ENCODE measurements around the gene NDUFV1.
A peak's percentile ranks its signal among the peaks of the same experiment; 100 is the strongest.

The NDUFV1 gene

GRCh38 chr11:67644472-67645418 is 38.0 kb downstream of the NDUFV1 start:
- DNase-seq: no peak
- TF ChIP-seq GATA1 (IDR thresholded peaks at IDR 0.05; ENCODE audit: low read depth, low read length): no peak

- no peak for DNase-seq
- TF ChIP-seq POLR2A (IDR thresholded peaks at IDR 0.05; ENCODE audit: low read length): no peak
- TF ChIP-seq GATA1 (IDR thresholded peaks at IDR 0.05; ENCODE audit: low read depth, low read length): no peak
Observed at GRCh38 chr11:67645521-67646461, 39.1 kb downstream of the NDUFV1 start.

- no peak for DNase-seq
- no peak for TF ChIP-seq GATA1 (IDR thresholded peaks at IDR 0.05; ENCODE audit: low read depth, low read length)
- TF ChIP-seq POLR2A (IDR thresholded peaks at IDR 0.05; ENCODE audit: low read length): no peak
Observed at GRCh38 chr11:67646535-67647336, 40.0 kb downstream of the NDUFV1 start.

GRCh38 chr11:67647471-67647870 is 40.7 kb downstream of the NDUFV1 start:
- no peak for DNase-seq
- no peak for TF ChIP-seq POLR2A (IDR thresholded peaks at IDR 0.05; ENCODE audit: low read length)
- no peak for TF ChIP-seq GATA1 (IDR thresholded peaks at IDR 0.05; ENCODE audit: low read depth, low read length)

GRCh38 chr11:67648140-67648795 is 41.5 kb downstream of the NDUFV1 start:
- peak in 1 of 2 experiments; percentile 21 for DNase-seq
- TF ChIP-seq POLR2A (IDR thresholded peaks at IDR 0.05; ENCODE audit: low read length) (no peak), GATA1 (IDR thresholded peaks at IDR 0.05; ENCODE audit: low read depth, low read length) (no peak)

GRCh38 chr11:67648796-67649613 is 42.3 kb downstream of the NDUFV1 start:
- no peak for DNase-seq
- no peak for TF ChIP-seq GATA1 (IDR thresholded peaks at IDR 0.05; ENCODE audit: low read depth, low read length)
- TF ChIP-seq POLR2A (IDR thresholded peaks at IDR 0.05; ENCODE audit: low read length): no peak

GRCh38 chr11:67649634-67650510 is 43.1 kb downstream of the NDUFV1 start:
- TF ChIP-seq GATA1 (IDR thresholded peaks at IDR 0.05; ENCODE audit: low read depth, low read length) (no peak), POLR2A (IDR thresholded peaks at IDR 0.05; ENCODE audit: low read length) (no peak)
- no peak for DNase-seq

- DNase-seq: no peak
- TF ChIP-seq GATA1 (IDR thresholded peaks at IDR 0.05; ENCODE audit: low read depth, low read length): no peak
- no peak for TF ChIP-seq POLR2A (IDR thresholded peaks at IDR 0.05; ENCODE audit: low read length)
Observed at GRCh38 chr11:67651976-67652781, 45.4 kb downstream of the NDUFV1 start.

- TF ChIP-seq GATA1 (IDR thresholded peaks at IDR 0.05; ENCODE audit: low read depth, low read length): no peak
- no peak for TF ChIP-seq POLR2A (IDR thresholded peaks at IDR 0.05; ENCODE audit: low read length)
- no peak for DNase-seq
Observed at GRCh38 chr11:67652965-67653845, 46.5 kb downstream of the NDUFV1 start.

- no peak for TF ChIP-seq GATA1 (IDR thresholded peaks at IDR 0.05; ENCODE audit: low read depth, low read length)
- no peak for TF ChIP-seq POLR2A (IDR thresholded peaks at IDR 0.05; ENCODE audit: low read length)
- no peak for DNase-seq
Observed at GRCh38 chr11:67654225-67654624, 47.5 kb downstream of the NDUFV1 start.
